GM12878 (cell line): ENCODE results near the gene TCF4. TPM values are rescaled to one million over a fixed set of nuclear protein-coding genes. Genes with fewer than 3 reads are reported as not detected.

ENCODE experiments used
- ATF2 ChIP-seq: IDR thresholded peaks from 2 replicates; pipeline ENCODE4 v1.6.1; 2012; ENCODE audit warnings: low read length, inconsistent platforms
- CBFB ChIP-seq: IDR thresholded peaks from 2 replicates; pipeline ENCODE4 v1.6.1; 2016; ENCODE audit warnings: antibody characterized with exemption, low read depth
- CREB1 ChIP-seq: IDR thresholded peaks from 2 replicates; pipeline ENCODE4 v1.6.1; 2012; ENCODE audit warnings: low read depth, mild to moderate bottlenecking, inconsistent platforms
- CREM ChIP-seq: IDR thresholded peaks from 2 replicates; pipeline ENCODE4 v1.6.1; 2014; ENCODE audit warnings: antibody characterized with exemption, low read depth
- EP300 ChIP-seq, 2 experiments: fragments of 150-350 bp in 1 of 2; IDR thresholded peaks; 2 replicates each; pipeline ENCODE4 v1.6.1; 2011 to 2012; ENCODE audit warnings: low read depth in 2 of 2, low read length in 2 of 2, borderline replicate concordance in 1 of 2, improper control_type of control experiment in 1 of 2, inconsistent platforms in 1 of 2; ENCODE audit not compliant: control insufficient read depth in 1 of 2
- HDAC2 ChIP-seq: fragments of 200-600 bp; sonication (generic); IDR thresholded peaks from 2 replicates; pipeline ENCODE4 v1.6.1; 2017
- MYB ChIP-seq: fragments of 150-350 bp; IDR thresholded peaks from 2 replicates; pipeline ENCODE4 v1.6.1; 2014; ENCODE audit warnings: mild to moderate bottlenecking, low read depth, low read length, borderline replicate concordance
- NFIC ChIP-seq: IDR thresholded peaks from 2 replicates; pipeline ENCODE4 v1.6.1; 2012; ENCODE audit warnings: low read depth, mild to moderate bottlenecking, inconsistent platforms, low read length, moderate library complexity
- NFXL1 ChIP-seq: fragments of 450-650 bp; IDR thresholded peaks from 2 replicates; pipeline ENCODE4 v1.6.1; 2017; ENCODE audit warnings: antibody characterized with exemption, mild to moderate bottlenecking, borderline replicate concordance
- NFYB ChIP-seq: IDR thresholded peaks from 2 replicates; pipeline ENCODE4 v1.6.1; 2011; ENCODE audit warnings: low read depth, mild to moderate bottlenecking, low read length, improper control_type of control experiment, moderate library complexity; ENCODE audit not compliant: insufficient read depth
- RB1 ChIP-seq: fragments of 450-650 bp; formaldehyde crosslinking; IDR thresholded peaks from 2 replicates; pipeline ENCODE4 v1.6.1; 2017; ENCODE audit warnings: mild to moderate bottlenecking, borderline replicate concordance
- SMARCA5 ChIP-seq: fragments of 450-650 bp; IDR thresholded peaks from 2 replicates; pipeline ENCODE4 v1.6.1; 2017; ENCODE audit warnings: mild to moderate bottlenecking
- SPI1 ChIP-seq: IDR thresholded peaks from 2 replicates; pipeline ENCODE4 v1.6.1; 2011; ENCODE audit warnings: low read depth, mild to moderate bottlenecking, low read length, moderate library complexity, borderline replicate concordance; ENCODE audit not compliant: insufficient read depth
- SREBF1 ChIP-seq: IDR thresholded peaks from 2 replicates; pipeline ENCODE4 v1.6.1; 2012; ENCODE audit warnings: mild to moderate bottlenecking, low read length
- SRF ChIP-seq, 2 experiments: IDR thresholded peaks; 2 replicates each; pipeline ENCODE4 v1.6.1; 2011; ENCODE audit warnings: low read depth in 2 of 2, low read length in 2 of 2, mild to moderate bottlenecking in 1 of 2, moderate library complexity in 1 of 2
- SUPT20H ChIP-seq: IDR thresholded peaks from 2 replicates; pipeline ENCODE4 v1.6.1; 2011; ENCODE audit warnings: low read depth, mild to moderate bottlenecking, low read length, moderate library complexity, borderline replicate concordance; ENCODE audit not compliant: control insufficient read depth
- YBX1 ChIP-seq: fragments of 450-650 bp; IDR thresholded peaks from 2 replicates; pipeline ENCODE4 v1.6.1; 2016; ENCODE audit warnings: antibody characterized with exemption
- ZNF592 ChIP-seq: fragments of 450-650 bp; IDR thresholded peaks from 2 replicates; pipeline ENCODE4 v1.6.1; 2017; ENCODE audit warnings: mild to moderate bottlenecking, moderate library complexity
- ZNF622 ChIP-seq: fragments of 450-650 bp; IDR thresholded peaks from 2 replicates; pipeline ENCODE4 v1.6.1; 2017; ENCODE audit warnings: mild to moderate bottlenecking, inconsistent platforms
- polyA plus RNA-seq, 11 experiments: library from polyadenylated mRNA; depleted of rRNA in 4 of 11; unstranded in 6 of 11; stranded (reverse) in 5 of 11; fragments of >200 nt; fragmentation: Nextera tagmentation in 4 of 11; fragmentation: Illumina TruSeq in 1 of 11; extraction: Ambion mirVana in 4 of 11; extraction: Trizol in 1 of 11; gene quantifications; 1 replicate in 1 of 11; 2 replicates in 10 of 11; pipeline versions ENCODE4 v1.2.1 to v1.2.3, GENCODE V29; 2011 to 2016; ENCODE audit warnings: inconsistent platforms in 2 of 11, missing spikeins in 2 of 11, low read depth in 1 of 11
- total RNA-seq, 4 experiments: library from RNA; depleted of rRNA in 3 of 4; stranded (reverse); fragments of >200 nt in 3 of 4; fragmentation: Illumina TruSeq in 1 of 4; extraction: Trizol in 1 of 4; gene quantifications; 2 replicates each; pipeline versions ENCODE4 v1.2.1 to v1.2.3, GENCODE V29; 2013 to 2021
- TF ChIP-seq, protein P1 (sequence below): IDR thresholded peaks from 2 replicates; pipeline ENCODE4 v1.6.1; 2011; ENCODE audit warnings: borderline replicate concordance, low read depth, mild to moderate bottlenecking, moderate library complexity, low read length; ENCODE audit not compliant: insufficient read depth, poor library complexity, severe bottlenecking
- TF ChIP-seq, protein P2 (sequence below): IDR thresholded peaks from 2 replicates; pipeline ENCODE4 v1.6.1; 2011; ENCODE audit warnings: mild to moderate bottlenecking, low read depth, low read length, moderate library complexity; ENCODE audit not compliant: insufficient replicate concordance

TCF4 gene
- total and polyA plus RNA-seq, 10 of the 15 experiments (the other 5 are each of a cell fraction or from before 2014, with no cell fraction given) = 15.2 to 94.0 (median 31.5) TPM

DNA sequence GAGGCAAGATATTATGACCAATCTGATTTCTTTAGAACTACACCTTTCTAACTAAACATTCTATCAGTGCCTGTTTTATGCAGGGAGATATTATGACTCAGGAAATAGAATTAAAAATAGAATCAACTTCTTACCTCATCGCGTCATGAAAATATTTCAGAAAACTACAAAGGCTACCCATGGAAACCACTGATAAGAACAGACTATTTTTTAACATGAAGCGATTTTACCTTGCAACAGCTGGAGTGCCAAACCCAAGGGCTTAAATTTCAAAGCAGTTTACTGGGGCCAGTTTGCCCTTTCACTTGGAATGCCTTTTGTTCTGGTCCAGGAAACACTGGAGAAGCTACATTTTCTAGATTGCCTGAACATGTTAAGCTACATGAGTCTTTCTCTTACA lies 323.9 kb downstream of the TCF4 start (continued):
- TF ChIP-seq ZNF592 (no peak), SREBF1 (no peak), CREB1 (0 out of 2 replicates have a peak, but pooled peaks have one; percentile 35), ATF2 (peak; percentile 77), HDAC2 (no peak), SUPT20H (no peak), NFIC (peak; percentile 80; the same call in 1 of the 2 replicates), YBX1 (no peak), NFXL1 (no peak), CREM (peak; percentile 29; the same call in 1 of the 2 replicates), SMARCA5 (no peak), EP300 (IDR thresholded peaks at IDR 0.05; ENCODE audit: borderline replicate concordance in 1 of 2, control insufficient read depth in 1 of 2, low read depth in 2 of 2, low read length in 2 of 2) (no peak), SPI1 (no peak), RB1 (no peak), CBFB (no peak), MYB (no peak), NFYB (no peak), ZNF622 (no peak), SRF (IDR thresholded peaks at IDR 0.05; ENCODE audit: low read depth in 2 of 2, low read length in 2 of 2) (no peak)
- TF ChIP-seq, protein P1, sequence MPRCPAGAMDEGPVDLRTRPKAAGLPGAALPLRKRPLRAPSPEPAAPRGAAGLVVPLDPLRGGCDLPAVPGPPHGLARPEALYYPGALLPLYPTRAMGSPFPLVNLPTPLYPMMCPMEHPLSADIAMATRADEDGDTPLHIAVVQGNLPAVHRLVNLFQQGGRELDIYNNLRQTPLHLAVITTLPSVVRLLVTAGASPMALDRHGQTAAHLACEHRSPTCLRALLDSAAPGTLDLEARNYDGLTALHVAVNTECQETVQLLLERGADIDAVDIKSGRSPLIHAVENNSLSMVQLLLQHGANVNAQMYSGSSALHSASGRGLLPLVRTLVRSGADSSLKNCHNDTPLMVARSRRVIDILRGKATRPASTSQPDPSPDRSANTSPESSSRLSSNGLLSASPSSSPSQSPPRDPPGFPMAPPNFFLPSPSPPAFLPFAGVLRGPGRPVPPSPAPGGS = no peak
- TF ChIP-seq, protein P2, sequence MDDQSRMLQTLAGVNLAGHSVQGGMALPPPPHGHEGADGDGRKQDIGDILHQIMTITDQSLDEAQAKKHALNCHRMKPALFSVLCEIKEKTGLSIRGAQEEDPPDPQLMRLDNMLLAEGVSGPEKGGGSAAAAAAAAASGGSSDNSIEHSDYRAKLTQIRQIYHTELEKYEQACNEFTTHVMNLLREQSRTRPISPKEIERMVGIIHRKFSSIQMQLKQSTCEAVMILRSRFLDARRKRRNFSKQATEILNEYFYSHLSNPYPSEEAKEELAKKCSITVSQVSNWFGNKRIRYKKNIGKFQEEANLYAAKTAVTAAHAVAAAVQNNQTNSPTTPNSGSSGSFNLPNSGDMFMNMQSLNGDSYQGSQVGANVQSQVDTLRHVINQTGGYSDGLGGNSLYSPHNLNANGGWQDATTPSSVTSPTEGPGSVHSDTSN = no peak
